H9 (cell line): ENCODE results near the gene AP2A2. TPM values are rescaled to one million over a fixed set of nuclear protein-coding genes. Genes with fewer than 3 reads are reported as not detected.
A peak's percentile ranks its signal among the peaks of the same experiment; 100 is the strongest.

Source experiments
- DNase-seq: peaks from one replicate; pipeline ENCODE4 v3.0.0-alpha.2; 2017
- H2AFZ ChIP-seq: one replicate; pipeline ENCODE4 v1.6.1; 2013; ENCODE audit warnings: mild to moderate bottlenecking, low read length, control low read depth, moderate library complexity
- H2AK5ac ChIP-seq: 2 replicates; pipeline ENCODE4 v1.6.1; 2013; ENCODE audit warnings: low read length, control low read depth, mixed read lengths; ENCODE audit not compliant: insufficient read length
- H2BK120ac ChIP-seq: one replicate; pipeline ENCODE4 v1.6.1; 2013; ENCODE audit warnings: low read depth, mild to moderate bottlenecking, low read length, control low read depth, inconsistent platforms; ENCODE audit not compliant: poor library complexity, severe bottlenecking
- H2BK12ac ChIP-seq: 2 replicates; pipeline ENCODE4 v1.6.1; 2013; ENCODE audit warnings: low read length, control low read depth, mixed read lengths, low read depth; ENCODE audit not compliant: insufficient read length
- H2BK15ac ChIP-seq: 2 replicates; pipeline ENCODE4 v1.6.1; 2013; ENCODE audit warnings: low read depth, low read length, control low read depth
- H2BK20ac ChIP-seq: one replicate; pipeline ENCODE4 v1.6.1; 2013; ENCODE audit warnings: low read depth, mild to moderate bottlenecking, low read length, control low read depth, inconsistent platforms; ENCODE audit not compliant: poor library complexity, severe bottlenecking
- H2BK5ac ChIP-seq: 2 replicates; pipeline ENCODE4 v1.6.1; 2013; ENCODE audit warnings: low read length, control low read depth, mixed read lengths; ENCODE audit not compliant: insufficient read length
- H3K14ac ChIP-seq: 2 replicates; pipeline ENCODE4 v1.6.1; 2013; ENCODE audit warnings: low read length, control low read depth; ENCODE audit not compliant: insufficient read depth
- H3K18ac ChIP-seq: 2 replicates; pipeline ENCODE4 v1.6.1; 2013; ENCODE audit warnings: low read depth, mild to moderate bottlenecking, mixed read lengths, low read length, control low read depth; ENCODE audit not compliant: insufficient read length
- H3K23ac ChIP-seq: 2 replicates; pipeline ENCODE4 v1.6.1; 2013; ENCODE audit warnings: low read length, control low read depth, mixed read lengths, low read depth; ENCODE audit not compliant: insufficient read length
- H3K23me2 ChIP-seq: 2 replicates; pipeline ENCODE4 v1.6.1; 2013; ENCODE audit warnings: low read depth, mild to moderate bottlenecking, mixed read lengths, low read length, control low read depth; ENCODE audit not compliant: insufficient read length, poor library complexity, severe bottlenecking
- H3K27ac ChIP-seq: 2 replicates; pipeline ENCODE4 v1.5.1; 2013; ENCODE audit warnings: low read length, control low read depth, mixed read lengths, low read depth; ENCODE audit not compliant: insufficient read length
- H3K27me3 ChIP-seq: 2 replicates; pipeline ENCODE4 v1.6.1; 2013; ENCODE audit warnings: low read length, control low read depth, inconsistent platforms; ENCODE audit not compliant: insufficient read depth
- H3K4ac ChIP-seq: 2 replicates; pipeline ENCODE4 v1.6.1; 2013; ENCODE audit warnings: low read depth, mild to moderate bottlenecking, control low read depth, inconsistent platforms, low read length, moderate library complexity
- H3K4me1 ChIP-seq: 2 replicates; pipeline ENCODE4 v1.6.1; 2013; ENCODE audit warnings: low read length, control low read depth, inconsistent platforms; ENCODE audit not compliant: insufficient read depth
- H3K4me2 ChIP-seq: 2 replicates; pipeline ENCODE4 v1.6.1; 2013; ENCODE audit warnings: low read length, control low read depth, mixed read lengths; ENCODE audit not compliant: insufficient read length, insufficient read depth
- H3K56ac ChIP-seq: 2 replicates; pipeline ENCODE4 v1.6.1; 2013; ENCODE audit warnings: low read depth, mild to moderate bottlenecking, mixed read lengths, low read length, control low read depth; ENCODE audit not compliant: insufficient read length
- H3K79me1 ChIP-seq: 2 replicates; pipeline ENCODE4 v1.6.1; 2013; ENCODE audit warnings: low read depth, mild to moderate bottlenecking, moderate library complexity, low read length, control low read depth, inconsistent platforms; ENCODE audit not compliant: insufficient read depth, poor library complexity, severe bottlenecking
- H3K79me2 ChIP-seq: 2 replicates; pipeline ENCODE4 v1.6.1; 2013; ENCODE audit warnings: low read length, control low read depth, inconsistent platforms; ENCODE audit not compliant: insufficient read depth
- H3K9ac ChIP-seq: 2 replicates; pipeline ENCODE4 v1.6.1; 2013; ENCODE audit warnings: low read length, control low read depth, mixed read lengths; ENCODE audit not compliant: insufficient read length; ENCODE audit errors: extremely low read depth
- H3K9me3 ChIP-seq: one replicate; pipeline ENCODE4 v1.6.1; 2013; ENCODE audit warnings: low read depth, low read length, inconsistent platforms; ENCODE audit not compliant: control insufficient read depth
- H3T11ph ChIP-seq: one replicate; pipeline ENCODE4 v1.6.1; 2013; ENCODE audit warnings: mild to moderate bottlenecking, low read length, control low read depth, inconsistent platforms
- H4K20me1 ChIP-seq: one replicate; pipeline ENCODE4 v1.6.1; 2013; ENCODE audit not compliant: control insufficient read depth, insufficient read length, insufficient read depth
- H4K5ac ChIP-seq: 2 replicates; pipeline ENCODE4 v1.6.1; 2013; ENCODE audit warnings: low read depth, mild to moderate bottlenecking, mixed read lengths, low read length, control low read depth; ENCODE audit not compliant: insufficient read length
- H4K8ac ChIP-seq: replicated peaks from 2 replicates; pipeline ENCODE4 v1.6.1; 2013; ENCODE audit warnings: low read length, control low read depth, mixed read lengths, low read depth; ENCODE audit not compliant: insufficient read length
- H4K91ac ChIP-seq: 2 replicates; pipeline ENCODE4 v1.6.1; 2013; ENCODE audit warnings: low read depth, mild to moderate bottlenecking, moderate library complexity, mixed read lengths, low read length, control low read depth; ENCODE audit not compliant: insufficient read length
- H3K27ac Mint-ChIP-seq, 3 experiments: 2 replicates in 2 of 3; 3 replicates in 1 of 3; pipeline ENCODE4 v1.8.0; 2020 to 2021; ENCODE audit warnings: mixed read lengths in 3 of 3, mild to moderate bottlenecking in 1 of 3, moderate library complexity in 1 of 3
- H3K27me3 Mint-ChIP-seq: 2 replicates; pipeline ENCODE4 v1.8.0; 2021; ENCODE audit warnings: low read depth, mild to moderate bottlenecking, moderate library complexity, mixed read lengths
- H3K36me3 Mint-ChIP-seq, 3 experiments: 2 replicates in 2 of 3; 3 replicates in 1 of 3; pipeline ENCODE4 v1.8.0; 2020 to 2021; ENCODE audit warnings: low read depth in 3 of 3, mixed read lengths in 3 of 3; ENCODE audit not compliant: insufficient read depth in 1 of 3
- H3K4me1 Mint-ChIP-seq, 2 experiments: 2 replicates each; pipeline ENCODE4 v1.8.0; 2020; ENCODE audit warnings: mixed read lengths in 2 of 2
- H3K4me3 Mint-ChIP-seq, 2 experiments: 2 replicates in 1 of 2; 3 replicates in 1 of 2; pipeline ENCODE4 v1.8.0; 2020 to 2021; ENCODE audit warnings: mild to moderate bottlenecking in 2 of 2, mixed read lengths in 2 of 2, moderate library complexity in 1 of 2
- H3K9me3 Mint-ChIP-seq, 2 experiments: 2 replicates in 1 of 2; 3 replicates in 1 of 2; pipeline ENCODE4 v1.8.0; 2020; ENCODE audit warnings: mild to moderate bottlenecking in 2 of 2, mixed read lengths in 2 of 2, moderate library complexity in 1 of 2
- CTCF ChIP-seq: fragments of 200-600 bp; sonication (generic); conservative IDR thresholded peaks from 3 replicates; pipeline ENCODE4 v1.8.0; 2021; ENCODE audit warnings: antibody characterized with exemption, mild to moderate bottlenecking
- WGBS: extraction: QIAGEN DNeasy Blood & Tissue Kit; methylation state at CpG from one replicate; pipeline ENCODE4 v1.1.7; 2013; ENCODE audit warnings: missing lambda C conversion rate, low lambda C conversion rate, mixed read lengths; ENCODE audit not compliant: insufficient read length; ENCODE audit errors: extremely low coverage; 5-methylcytosine and 5-hydroxymethylcytosine counted together
- total RNA-seq: library from RNA; stranded (reverse); gene quantifications from 2 replicates; pipeline ENCODE4 v1.2.1, GENCODE V29; 2021

Gene AP2A2
- total RNA-seq, 1 experiment from 2014 or later, result 53.7 TPM

- no peak overlapping the region for H3K14ac ChIP-seq
- no peak overlapping the region for H4K91ac ChIP-seq
- no peak overlapping the region for H2BK15ac ChIP-seq
- no peaks in the 10 kb centered on the region for H3K23me2 ChIP-seq
- no peak overlapping the region for H3K23ac ChIP-seq
- H4K20me1 ChIP-seq, result no peaks in the 10 kb centered on the region
- H3K27me3 ChIP-seq, result no peaks in the 10 kb centered on the region
- H3K27me3 Mint-ChIP-seq, result no peaks in the 10 kb centered on the region
- no peak overlapping the region for H3K18ac ChIP-seq
- H3K27ac Mint-ChIP-seq, result peak overlapping the region; percentile 1 to 42 (median 11); a peak in 5 of 7 replicates
- no peak overlapping the region for H4K8ac ChIP-seq
- H3K9me3 Mint-ChIP-seq, result no peaks in the 10 kb centered on the region
- WGBS, result no CpG with 5 or more reads among the region's 11 CpGs
- H2BK5ac ChIP-seq, result no peak overlapping the region
- H2BK20ac ChIP-seq, result no peak overlapping the region
- H3K4me1 ChIP-seq, result peaks cover 13% of the 10 kb centered on the region; the same call in 1 of the 2 replicates
- H3K4ac ChIP-seq, result no peak overlapping the region
- peaks cover 3% of the 10 kb centered on the region for H3K79me1 ChIP-seq
- H3K9me3 ChIP-seq, result no peaks in the 10 kb centered on the region
- H3K4me3 Mint-ChIP-seq, result peak overlapping the region in 1 of 2 experiments; percentile 10; a peak in 1 of 5 replicates
- no peak for TF ChIP-seq CTCF
- peaks cover 67 to 69% of the 10 kb centered on the region in 2 experiments for H3K4me1 Mint-ChIP-seq
- no peak overlapping the region for H3K27ac ChIP-seq
- H3K79me2 ChIP-seq, result peaks cover 10% of the 10 kb centered on the region; the same call in 1 of the 2 replicates
- no peak overlapping the region for H4K5ac ChIP-seq
- H2AFZ ChIP-seq, result no peak overlapping the region
- no peak overlapping the region for H2BK120ac ChIP-seq
- H3K36me3 Mint-ChIP-seq, result peaks cover 0 to 9% (median 4%) of the 10 kb centered on the region in 3 experiments; a peak in 6 of 7 replicates
- no peak for DNase-seq
- H2BK12ac ChIP-seq, result no peak overlapping the region
- no peak overlapping the region for H3K4me2 ChIP-seq
- no peak overlapping the region for H3T11ph ChIP-seq
- H2AK5ac ChIP-seq, result no peak overlapping the region
- H3K56ac ChIP-seq, result no peak overlapping the region
- no peak overlapping the region for H3K9ac ChIP-seq
Observed at GRCh38 chr11:940496-941135, 14.9 kb downstream of the AP2A2 start.
